NCI-H446 treated with DMSO at 0.1 percent for 48 hours (cell line): ENCODE results near the gene MEF2D.

Experiments
- DNase-seq: peaks from one replicate; lab custom pipeline; 2025; lab: John Stamatoyannopoulos, UW

The MEF2D gene

DNA sequence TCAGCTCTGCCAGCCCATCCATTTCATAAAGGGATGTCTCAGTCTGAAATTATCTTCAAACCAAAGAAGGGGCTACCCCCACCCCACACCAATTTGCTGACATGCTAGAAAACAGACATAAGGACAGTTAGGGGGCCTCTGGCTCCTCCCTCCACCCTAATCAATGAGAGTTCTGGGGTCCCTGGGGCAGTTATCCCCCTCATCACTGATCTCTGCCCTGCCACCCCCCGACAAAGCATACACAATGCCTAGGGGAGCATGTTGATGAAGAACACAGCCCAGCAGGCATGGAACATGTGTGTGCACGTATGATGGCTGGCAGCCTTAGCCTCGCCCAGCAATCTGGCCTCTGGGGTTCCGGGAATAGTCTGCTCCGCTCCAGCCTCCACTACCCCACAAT, 72.6 kb downstream of the MEF2D start:
- no peak for DNase-seq

DNA sequence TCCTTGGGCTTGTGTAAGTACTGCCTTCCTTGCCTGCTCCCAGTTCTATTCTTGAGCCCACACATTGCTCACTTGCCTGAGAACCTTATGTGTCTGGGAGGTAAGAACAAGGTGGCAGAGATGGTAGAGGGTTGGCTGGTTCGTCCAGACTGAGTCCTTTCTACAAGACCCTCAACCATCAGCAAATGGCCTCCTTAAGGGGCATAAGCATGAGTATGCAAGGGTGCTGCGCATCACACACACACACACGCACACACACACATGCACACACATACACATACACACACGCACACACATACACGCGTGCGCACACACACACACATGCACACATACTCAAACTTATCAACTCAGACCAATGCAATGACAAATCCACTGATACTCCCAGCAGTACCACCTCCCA, 74.6 kb downstream of the MEF2D start:
- DNase-seq = no peak

DNA sequence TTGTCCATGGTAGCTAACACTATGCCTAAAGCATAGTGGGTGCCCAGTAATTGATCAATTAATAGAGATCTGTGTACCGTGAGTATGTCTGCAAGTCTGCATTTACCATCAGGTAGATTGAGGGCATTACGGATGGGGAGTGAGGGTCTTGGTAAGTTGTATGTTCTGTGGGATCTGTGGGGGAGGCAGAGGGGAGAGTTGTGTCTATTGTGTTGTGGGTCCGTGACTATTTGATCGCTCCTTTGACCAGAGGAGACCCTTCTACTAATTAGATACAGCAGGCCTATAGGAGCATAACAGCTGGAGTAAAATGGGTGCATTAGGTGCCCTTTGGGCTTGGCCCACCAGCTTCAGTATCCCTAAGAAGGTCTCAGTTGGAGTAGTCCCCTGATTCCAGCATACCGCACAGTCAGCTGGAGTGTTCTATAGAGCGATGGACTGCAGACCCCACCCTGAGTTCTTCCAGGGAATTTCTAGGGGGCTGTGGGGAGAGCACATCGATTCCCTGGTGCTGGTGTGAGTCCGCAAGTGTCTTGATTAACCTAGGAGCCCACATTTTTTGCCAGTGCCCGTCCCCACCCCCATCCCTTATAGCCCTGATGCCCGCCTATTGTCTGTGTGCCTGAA, 75.7 kb downstream of the MEF2D start:
- DNase-seq = no peak

DNA sequence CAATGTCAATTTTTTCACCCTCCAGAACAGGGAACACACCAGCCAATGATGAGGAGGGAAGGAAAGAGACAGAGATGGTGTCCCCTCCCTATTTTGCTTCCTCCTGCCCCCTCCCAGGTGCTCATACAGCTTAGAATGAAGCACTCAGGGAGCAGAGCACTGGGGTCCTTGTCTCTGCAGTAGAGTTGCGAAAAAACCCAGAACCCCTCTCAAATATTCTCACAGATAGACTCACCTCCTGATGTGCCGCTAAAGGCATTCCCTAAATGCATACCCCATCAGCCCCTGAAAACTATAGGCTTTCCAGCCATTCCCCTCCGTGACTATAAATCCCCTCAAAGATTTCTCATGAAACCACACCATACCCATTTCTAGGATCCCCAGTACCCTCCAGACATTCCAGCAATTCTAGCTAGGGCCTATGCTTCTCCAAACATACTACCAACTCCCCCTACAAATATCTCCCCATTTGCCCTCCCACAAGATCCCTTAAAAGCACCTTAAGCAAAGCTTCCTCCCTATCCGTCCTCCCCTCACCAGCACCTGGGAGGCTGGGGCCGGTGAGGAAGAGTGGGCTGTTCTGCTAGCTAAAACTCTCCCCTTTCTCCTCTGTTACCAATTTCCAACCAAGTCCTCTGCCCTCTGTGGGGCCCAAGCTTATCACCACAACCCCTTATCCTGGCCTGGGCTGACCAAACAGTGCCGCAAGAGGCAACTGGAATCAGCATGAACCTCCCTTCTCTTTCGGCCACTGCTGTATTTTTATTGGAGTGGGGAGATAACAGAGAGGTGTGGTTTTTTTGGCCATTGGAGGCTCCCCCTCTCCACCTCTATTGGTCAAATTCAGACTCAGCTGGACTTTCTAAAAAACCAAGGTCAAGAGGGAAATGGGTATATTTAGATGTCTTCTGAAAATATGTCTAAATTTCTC, 76.9 kb downstream of the MEF2D start:
- no peak for DNase-seq

DNA sequence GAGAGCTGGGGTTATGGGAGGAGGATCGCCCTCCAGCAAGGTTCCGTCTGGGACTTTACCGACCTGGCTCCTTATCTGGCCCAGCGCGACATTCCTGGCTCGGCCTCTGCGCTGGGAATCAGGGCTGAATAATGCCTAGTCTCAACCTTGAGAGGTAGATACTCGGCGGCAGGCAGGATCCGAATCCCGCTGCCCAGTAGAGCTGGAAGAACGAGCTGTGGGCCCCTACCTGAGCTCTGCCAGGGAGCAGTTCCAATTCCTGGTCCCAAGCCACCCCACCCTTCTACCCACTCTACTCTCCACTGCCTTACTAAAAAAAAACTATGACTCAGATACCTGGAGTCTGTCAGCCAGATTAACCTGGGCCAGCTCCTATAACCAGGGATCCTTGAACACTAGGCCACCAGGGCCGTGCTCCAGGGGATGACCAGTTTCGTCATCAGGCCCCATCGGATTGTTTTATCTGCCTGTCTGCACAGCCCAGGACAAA, 77.9 kb downstream of the MEF2D start:
- DNase-seq = no peak

DNA sequence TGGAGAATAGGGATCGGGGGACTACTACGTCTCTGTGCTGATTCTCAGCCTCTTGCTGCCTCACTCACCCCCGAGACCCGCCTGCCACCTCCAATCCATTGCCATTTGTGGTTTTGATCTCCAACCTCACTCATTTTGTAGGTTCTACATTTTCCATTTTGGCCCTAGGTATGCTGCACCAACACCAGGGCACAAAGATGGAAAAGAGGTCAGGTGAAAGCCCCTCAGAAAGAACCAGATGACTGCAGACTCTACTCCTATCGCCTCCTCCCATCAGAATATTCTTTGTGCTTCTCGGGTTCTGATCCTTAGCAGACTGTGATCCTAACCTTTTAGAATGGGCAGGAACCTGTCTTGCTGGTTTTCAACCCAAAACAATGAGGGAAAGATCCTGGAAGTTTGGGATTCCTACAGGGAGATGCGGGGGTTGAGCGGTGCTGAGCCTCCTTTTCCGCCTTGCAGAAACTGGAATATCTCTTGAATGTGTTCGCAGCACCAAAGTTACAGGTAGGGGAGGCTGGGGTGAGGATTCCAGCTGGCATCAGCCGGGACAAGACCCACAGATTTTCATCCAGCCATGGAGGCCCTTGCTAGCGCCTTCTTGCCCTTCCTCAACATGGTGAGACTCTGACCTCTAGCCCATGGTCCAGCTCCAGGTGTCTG, 78.5 kb downstream of the MEF2D start:
- no peak for DNase-seq

DNA sequence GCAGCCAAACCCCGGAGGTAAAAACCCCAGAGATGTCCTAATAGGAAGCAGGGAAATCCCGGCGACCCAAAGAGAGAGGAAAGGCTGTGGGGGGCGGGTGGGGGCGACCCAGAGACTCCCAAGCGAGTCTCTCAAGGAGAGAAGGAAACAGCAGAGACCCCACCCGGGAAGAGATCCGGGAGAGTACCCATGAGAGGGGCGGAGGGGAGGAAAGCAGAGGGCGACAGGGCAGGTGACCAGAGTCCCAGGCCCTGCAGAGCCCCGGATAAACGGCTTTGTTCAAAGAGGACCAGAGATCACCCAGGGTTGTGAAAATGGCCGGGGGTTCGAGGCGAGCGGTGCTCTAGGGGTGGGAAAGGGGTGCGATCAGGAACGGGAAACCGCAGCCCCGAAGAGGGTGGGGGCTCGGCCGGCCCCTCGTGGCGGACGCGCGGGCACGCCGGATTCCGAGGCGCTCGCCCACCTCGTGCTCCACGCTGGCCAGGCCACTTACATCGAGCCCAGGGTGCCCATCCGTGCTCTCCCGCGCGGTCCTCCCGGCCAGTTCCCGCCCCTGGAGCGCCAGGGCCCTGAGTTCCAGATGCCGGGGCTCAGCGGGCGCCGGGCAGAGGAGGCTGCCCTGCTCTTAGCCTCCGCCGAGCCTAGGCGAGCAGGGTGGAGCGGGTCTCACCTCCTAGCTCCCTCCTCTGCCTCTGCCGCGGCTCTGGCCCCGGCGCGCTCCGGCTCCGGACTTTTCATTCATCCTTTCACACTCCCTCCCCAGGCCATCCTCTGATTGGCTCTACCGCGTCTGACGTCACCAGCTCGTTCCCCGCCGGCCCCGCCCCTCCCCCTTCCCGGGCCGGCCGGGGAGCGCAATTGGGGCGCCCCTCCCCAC, 79.3 kb downstream of the MEF2D start:
- peak; percentile 85 for DNase-seq

DNA sequence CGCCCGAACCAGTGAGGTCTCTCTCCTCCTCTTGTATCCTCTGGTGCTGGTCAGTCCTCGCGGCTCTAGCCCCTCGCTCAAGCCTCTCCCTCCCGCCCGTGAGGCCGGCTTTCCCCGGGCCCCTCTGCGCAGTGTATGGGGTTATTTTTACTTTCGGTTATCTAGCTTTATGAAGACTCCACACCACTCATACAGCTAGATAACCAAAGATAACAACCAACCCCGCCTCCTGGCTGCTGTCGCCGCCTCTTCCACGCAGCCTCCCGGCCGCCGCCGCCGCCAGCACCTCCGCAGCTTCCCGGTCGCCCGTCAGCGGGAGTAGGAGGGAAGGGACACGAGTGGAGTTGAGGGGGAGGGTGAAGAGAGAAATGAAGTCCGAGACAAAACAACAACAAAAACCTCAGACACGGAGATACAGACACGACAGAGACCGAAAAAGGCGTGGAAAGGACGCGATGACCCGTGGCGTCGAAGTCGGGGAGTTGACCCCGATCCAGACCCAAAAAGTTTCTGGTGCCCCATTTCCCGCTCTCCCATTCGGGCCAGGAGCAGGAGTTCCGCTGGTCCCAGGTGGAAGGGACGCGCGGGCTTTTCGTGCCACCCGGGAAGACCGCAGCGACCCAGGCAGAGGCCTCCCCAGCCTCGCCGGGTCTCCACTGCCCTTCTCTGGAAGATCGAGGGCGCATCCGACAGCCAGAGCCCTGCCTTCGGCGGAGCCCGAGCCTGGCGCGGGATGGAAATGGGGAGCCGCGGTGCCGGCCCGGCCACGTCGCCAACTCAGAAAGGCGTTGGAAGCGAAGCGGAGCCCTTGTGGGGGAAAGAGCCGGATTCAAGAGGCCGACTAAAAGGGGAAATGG, 80.1 kb downstream of the MEF2D start:
- DNase-seq = no peak

DNA sequence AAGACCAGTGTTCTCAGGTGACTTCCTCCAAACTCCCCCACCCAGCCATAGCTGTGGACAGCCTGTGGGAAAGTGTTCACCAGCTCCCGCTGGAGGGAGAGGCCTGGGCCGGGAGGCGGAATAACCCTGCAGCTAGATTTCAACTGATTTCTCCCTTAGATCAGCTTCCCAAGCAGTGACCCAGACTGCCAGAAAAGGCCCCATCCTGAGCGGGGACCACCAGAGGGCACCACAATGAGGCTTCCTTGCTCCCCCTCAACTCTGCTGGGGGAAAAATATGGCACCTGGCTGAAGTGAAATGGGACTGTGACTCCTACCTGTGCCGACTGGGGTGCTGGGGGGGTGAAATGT, 80.7 kb downstream of the MEF2D start:
- no peak for DNase-seq

DNA sequence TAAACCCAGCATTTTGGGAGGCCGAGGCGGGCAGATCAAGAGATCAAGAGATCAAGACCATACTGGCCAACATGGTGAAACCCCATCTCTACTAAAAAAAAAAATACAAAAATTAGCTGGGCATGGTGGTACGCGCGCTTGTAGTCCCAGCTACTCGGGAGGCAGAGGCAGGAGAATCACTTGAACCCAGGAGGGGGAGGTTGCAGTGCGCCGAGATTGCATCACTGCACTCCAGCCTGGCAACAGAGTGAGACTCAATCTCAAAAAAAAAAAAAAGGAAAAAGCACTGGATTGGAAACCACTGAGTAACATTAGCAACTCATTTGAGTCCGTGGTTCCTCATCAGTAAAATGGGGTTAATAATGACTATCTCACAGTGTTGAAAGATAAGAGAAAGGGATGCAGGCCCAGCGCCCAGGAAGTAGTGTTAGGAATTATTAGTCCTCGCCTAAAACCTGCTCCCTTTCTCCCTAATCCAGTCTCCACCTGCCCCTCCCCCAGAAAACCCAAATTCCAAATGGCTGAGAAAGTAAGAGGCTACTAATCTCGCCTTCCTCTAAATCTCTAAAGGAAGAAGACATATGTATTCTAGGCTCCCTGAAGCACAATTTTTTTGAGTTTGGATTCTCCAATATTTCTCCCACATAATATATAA, 82.0 kb downstream of the MEF2D start:
- no peak for DNase-seq

DNA sequence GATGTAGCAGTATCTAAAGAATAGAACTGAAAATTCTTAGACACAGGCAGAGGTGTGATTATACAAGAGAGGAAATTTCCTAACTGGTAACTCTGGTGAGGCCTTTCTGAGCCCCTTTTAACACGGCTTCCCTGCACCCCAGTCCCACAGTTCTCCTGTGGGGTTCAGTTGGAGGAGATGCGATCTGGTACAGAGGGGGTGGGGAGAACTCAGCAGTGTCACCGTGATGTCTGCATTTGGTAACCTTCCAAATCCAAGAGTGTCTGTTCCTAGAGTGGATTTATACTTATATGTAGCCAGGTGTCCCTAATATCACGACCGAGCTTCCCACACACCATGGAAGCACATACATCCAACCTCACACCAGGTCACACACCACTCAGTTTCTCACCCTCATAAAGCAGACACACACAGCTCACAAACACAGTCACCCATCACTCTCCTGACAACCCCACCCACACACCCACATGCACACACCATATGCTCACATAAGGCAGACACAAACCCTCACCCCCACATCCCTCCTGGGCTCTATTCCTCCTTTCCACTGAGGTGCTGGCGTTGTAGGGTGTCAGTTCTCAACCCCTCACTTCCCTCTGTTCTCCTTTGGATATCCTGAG, 83.1 kb downstream of the MEF2D start:
- DNase-seq = no peak

DNA sequence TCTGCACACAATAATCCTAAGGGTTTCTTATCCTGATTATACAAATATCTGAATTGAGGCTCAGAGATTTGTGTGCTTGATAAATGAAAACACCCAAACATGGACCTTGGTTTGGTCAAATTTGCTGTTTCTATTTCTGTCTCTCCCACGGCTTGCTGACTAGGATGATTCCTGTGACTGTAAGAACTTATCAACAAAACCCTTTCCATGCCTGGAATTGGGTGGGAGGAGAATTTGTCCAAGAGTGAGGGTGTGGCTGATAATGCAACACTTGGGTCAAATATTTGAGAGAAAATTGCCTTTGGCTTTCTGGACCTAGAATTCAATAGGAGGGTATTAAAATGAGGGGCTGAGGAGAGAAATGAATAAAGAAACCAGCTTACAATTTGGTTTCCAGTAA, 83.6 kb downstream of the MEF2D start:
- DNase-seq = no peak

DNA sequence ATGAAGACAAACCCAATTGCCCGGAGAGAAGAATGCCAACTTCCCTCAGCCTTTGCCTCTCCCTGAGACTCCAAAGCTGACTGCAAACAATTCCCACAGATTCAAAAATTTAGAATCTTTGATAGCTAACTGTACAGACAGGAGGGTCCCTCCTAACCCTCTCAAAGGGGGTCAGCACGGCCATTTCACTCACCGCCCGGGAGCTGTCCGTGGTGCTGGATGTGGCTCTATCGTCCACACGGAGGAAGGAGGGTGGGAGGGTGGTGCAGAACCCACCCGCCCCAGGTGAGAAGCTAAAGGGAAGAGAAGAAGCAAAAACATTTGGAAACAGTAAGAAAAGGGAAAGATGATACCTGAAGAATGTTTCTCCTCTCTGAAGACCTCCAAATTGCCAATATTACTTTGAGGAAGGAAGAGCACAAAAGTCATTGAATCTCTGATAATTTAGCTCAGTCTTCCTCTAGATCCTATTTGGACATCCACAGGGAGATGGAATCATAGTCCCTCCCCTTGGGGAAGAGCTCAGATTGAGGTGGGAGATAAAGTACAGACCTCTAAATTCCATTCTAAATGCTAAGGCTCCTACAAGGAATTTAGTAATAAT, 86.0 kb downstream of the MEF2D start:
- DNase-seq = no peak
